Mesangial cell (primary cell): ENCODE data around the gene FBXO7. TPM values are rescaled to one million over a fixed set of nuclear protein-coding genes. Genes with fewer than 3 reads are reported as not detected.

Experiments used
- total RNA-seq: library from RNA; depleted of rRNA; stranded (reverse); fragments of >200 nt; gene quantifications from 2 replicates; pipeline ENCODE4 v1.2.3, GENCODE V29; 2015

FBXO7 gene
- 71.9 and 89.8 TPM in 2 replicates for total RNA-seq

DNA sequence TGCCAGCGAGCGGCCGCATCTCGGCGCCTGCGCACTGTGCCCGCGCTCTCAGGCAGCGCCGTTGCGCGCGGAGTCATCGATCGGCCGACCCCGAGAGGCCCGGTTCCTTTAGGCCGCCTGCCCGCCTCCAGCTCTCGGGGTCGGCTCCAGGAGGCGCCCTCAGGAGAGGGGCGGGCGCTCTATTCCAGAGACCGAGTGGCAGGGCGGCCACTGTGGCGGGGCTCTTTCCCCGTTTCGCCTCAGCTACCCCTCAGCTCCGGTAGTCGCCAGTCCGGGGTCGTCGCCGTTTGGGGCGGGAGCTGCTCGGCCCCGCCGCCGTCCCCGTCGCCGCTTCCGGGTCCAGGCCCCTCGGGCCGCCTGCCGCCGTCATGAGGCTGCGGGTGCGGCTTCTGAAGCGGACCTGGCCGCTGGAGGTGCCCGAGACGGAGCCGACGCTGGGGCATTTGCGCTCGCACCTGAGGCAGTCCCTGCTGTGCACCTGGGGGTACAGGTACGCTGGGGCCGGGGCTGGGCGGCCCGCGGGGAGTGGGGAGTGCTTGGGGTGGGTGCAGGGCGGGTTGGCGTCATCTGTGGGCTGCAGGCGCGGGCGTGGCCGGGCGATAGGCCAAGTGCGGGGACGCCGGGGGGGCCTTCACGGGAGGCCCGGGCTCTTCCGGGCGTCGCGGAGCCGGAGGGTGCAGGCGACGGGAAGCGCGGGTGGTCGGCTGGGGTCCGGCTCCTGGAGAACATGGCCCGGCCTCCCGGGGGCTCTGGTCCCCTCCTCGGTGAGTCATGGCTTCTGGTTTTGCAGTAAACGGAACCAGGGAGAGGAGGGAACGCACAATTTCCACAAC, at the start of gene FBXO7:
TSS of gene FBXO7 (plus strand) at position 177 of the 833 bp plus-strand sequence. CDS start at position 369, 192 bp downstream.

Other genes with a start within 250 kb of the FBXO7 start
- gene SLC5A4, start 219.5 kb upstream of the FBXO7 start, total RNA-seq = 0.13 TPM in 1 of 2 replicates, not detected in the other
- gene RFPL3, start 116.9 kb upstream of the FBXO7 start, total RNA-seq = not detected in 2 replicates
- 54.3 and 79.2 TPM in 2 replicates for gene RTCB, start 62.6 kb upstream of the FBXO7 start, total RNA-seq
- gene BPIFC, start 10.4 kb upstream of the FBXO7 start, total RNA-seq = not detected in 2 replicates